SH-SY5Y (cell line): ENCODE results near the gene SELENOS.

Source experiments
- GATA2 ChIP-seq: IDR thresholded peaks from 2 replicates; pipeline ENCODE4 v1.6.1; 2011; ENCODE audit warnings: mild to moderate bottlenecking, low read depth, low read length
- GATA3 ChIP-seq: IDR thresholded peaks from 2 replicates; pipeline ENCODE4 v1.6.1; 2011; ENCODE audit warnings: low read depth, mild to moderate bottlenecking, low read length, moderate library complexity

DNA sequence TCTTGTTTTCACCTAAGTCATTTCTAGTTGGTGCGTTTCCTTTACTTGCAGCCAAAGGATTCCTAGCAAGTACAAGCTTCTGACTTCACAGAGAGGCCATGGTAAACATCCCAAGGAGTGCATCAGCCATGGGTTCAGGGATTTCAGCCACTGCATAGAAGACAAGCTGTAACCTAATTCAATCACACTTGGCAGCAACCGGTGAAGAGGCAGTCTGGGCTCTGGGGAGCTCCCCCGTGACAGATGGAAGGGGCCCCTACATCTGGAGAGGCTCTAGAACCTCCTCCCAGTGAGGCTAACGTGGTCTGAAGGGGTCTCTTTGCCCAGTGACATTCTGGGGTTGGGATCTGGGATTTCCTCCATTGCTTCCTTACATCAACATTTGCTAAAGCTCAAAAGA, 26.1 kb upstream of the SELENOS start:
- TF ChIP-seq GATA3 (no peak), GATA2 (no peak)
